HG03521 (cell line): ENCODE data around the gene ZNF236.

Experiments
- ATAC-seq: cut with Tn5 transposase; IDR thresholded peaks from one replicate; pipeline ENCODE4 v1.9.1; 2021; ENCODE audit warnings: mild to moderate bottlenecking, moderate library complexity; ENCODE audit not compliant: unreplicated experiment

The ZNF236 gene

GRCh38 chr18:76897257-76897656 lies 74.9 kb downstream of the ZNF236 start:
- ATAC-seq: no peak

GRCh38 chr18:76903386-76903785 lies 81.0 kb downstream of the ZNF236 start:
- no peak for ATAC-seq

GRCh38 chr18:76905821-76906220 lies 83.5 kb downstream of the ZNF236 start:
- ATAC-seq: no peak

- ATAC-seq: no peak
These were observed 85.9 kb downstream of the ZNF236 start for GRCh38 chr18:76908277-76908676.

GRCh38 chr18:76909439-76909838 lies 87.1 kb downstream of the ZNF236 start:
- ATAC-seq: no peak

GRCh38 chr18:76911440-76911839 lies 89.1 kb downstream of the ZNF236 start:
- no peak for ATAC-seq

GRCh38 chr18:76913583-76913982 lies 91.2 kb downstream of the ZNF236 start:
- no peak for ATAC-seq

GRCh38 chr18:76914314-76914713 lies 92.0 kb downstream of the ZNF236 start:
- peak; percentile 56 for ATAC-seq

GRCh38 chr18:76914796-76915195 lies 92.4 kb downstream of the ZNF236 start:
- no peak for ATAC-seq

GRCh38 chr18:76915456-76915855 lies 93.1 kb downstream of the ZNF236 start:
- no peak for ATAC-seq

GRCh38 chr18:76920974-76921373 lies 98.6 kb downstream of the ZNF236 start:
- no peak for ATAC-seq

GRCh38 chr18:76922107-76922506 lies 99.8 kb downstream of the ZNF236 start:
- peak; percentile 87 for ATAC-seq

GRCh38 chr18:76923485-76924085 lies 101.2 kb downstream of the ZNF236 start:
- ATAC-seq: no peak

GRCh38 chr18:76925501-76925900 lies 103.1 kb downstream of the ZNF236 start:
- no peak for ATAC-seq

- ATAC-seq: no peak
These were observed 104.9 kb downstream of the ZNF236 start for GRCh38 chr18:76927223-76927725.

GRCh38 chr18:76928179-76928868 lies 106.0 kb downstream of the ZNF236 start:
- ATAC-seq: no peak

GRCh38 chr18:76931171-76931570 lies 108.8 kb downstream of the ZNF236 start:
- no peak for ATAC-seq

- no peak for ATAC-seq
These were observed 109.9 kb downstream of the ZNF236 start for GRCh38 chr18:76932026-76932819.

- ATAC-seq: no peak
These were observed 113.5 kb downstream of the ZNF236 start for GRCh38 chr18:76935722-76936337.

- no peak for ATAC-seq
These were observed 114.5 kb downstream of the ZNF236 start for GRCh38 chr18:76936877-76937276.

- ATAC-seq: no peak
These were observed 115.2 kb downstream of the ZNF236 start for GRCh38 chr18:76937597-76937996.
